ENCODE results near the gene RUNX1.

RUNX1 gene

GRCh38 chr21:34919406-34919805 lies 129.7 kb downstream of the RUNX1 start:
- H2AK5ac ChIP-seq (ENCODE audit: low read length), result no peak overlapping the region
- no peak overlapping the region for H3K4me3 ChIP-seq (ENCODE audit: low read depth, low read length)
- no peaks in the 10 kb centered on the region for H3K9me3 ChIP-seq (ENCODE audit: insufficient read depth, low read depth, low read length)
- no peak for DNase-seq
- no peaks in the 10 kb centered on the region for H3K27me3 ChIP-seq (ENCODE audit: insufficient read depth, low read length)
- H2BK12ac ChIP-seq (ENCODE audit: low read length), result no peak overlapping the region
- H4K8ac ChIP-seq (ENCODE audit: low read depth, low read length), result no peak overlapping the region
- WGBS (ENCODE audit: extremely low coverage, insufficient coverage, insufficient read length), result no CpG with 5 or more reads among the region's 6 CpGs
- H3K27ac ChIP-seq (ENCODE audit: low read depth, low read length), result no peak overlapping the region
- H2BK5ac ChIP-seq (ENCODE audit: low read depth, low read length, poor library complexity), result no peak overlapping the region
- peaks cover 0 to 9% of the 10 kb centered on the region in 2 experiments for H3K4me1 ChIP-seq (ENCODE audit: control insufficient read depth in 1 of 2, insufficient read depth in 2 of 2, low read length in 2 of 2)
- H3K14ac ChIP-seq (ENCODE audit: low read length), result no peak overlapping the region
- H3K18ac ChIP-seq (ENCODE audit: low read length), result no peak overlapping the region
- no peaks in the 10 kb centered on the region for H3K79me2 ChIP-seq (ENCODE audit: control insufficient read depth, insufficient read depth, low read length, poor library complexity)
- H4K12ac ChIP-seq (ENCODE audit: low read depth, low read length), result no peak overlapping the region
- H3K4ac ChIP-seq (ENCODE audit: low read depth, low read length), result no peak overlapping the region
- no peak overlapping the region for H3K4me2 ChIP-seq (ENCODE audit: low read length)
- no peak overlapping the region for H2AFZ ChIP-seq (ENCODE audit: insufficient read depth, low read length, poor library complexity)
- no peak overlapping the region for H4K91ac ChIP-seq (ENCODE audit: low read depth, low read length)
- no peaks in the 10 kb centered on the region for H3K79me1 ChIP-seq (ENCODE audit: low read length)
- no peak overlapping the region for H3K23ac ChIP-seq (ENCODE audit: low read length)
- no peaks in the 10 kb centered on the region for H3K36me3 ChIP-seq (ENCODE audit: control insufficient read depth in 1 of 2, insufficient read depth in 2 of 2, low read length in 2 of 2)
- no peak overlapping the region for H2BK120ac ChIP-seq (ENCODE audit: insufficient read depth, low read length, poor library complexity)
- H3K9ac ChIP-seq (ENCODE audit: low read length), result no peak overlapping the region

- H3K18ac ChIP-seq (ENCODE audit: low read length), result no peak overlapping the region
- H3K79me1 ChIP-seq (ENCODE audit: low read length), result no peaks in the 10 kb centered on the region
- H4K12ac ChIP-seq (ENCODE audit: low read depth, low read length), result no peak overlapping the region
- H3K27me3 ChIP-seq (ENCODE audit: insufficient read depth, low read length), result no peaks in the 10 kb centered on the region
- H3K9me3 ChIP-seq (ENCODE audit: insufficient read depth, low read depth, low read length), result no peaks in the 10 kb centered on the region
- no CpG with 5 or more reads among the region's 7 CpGs for WGBS (ENCODE audit: extremely low coverage, insufficient coverage, insufficient read length)
- no peak overlapping the region for H2BK5ac ChIP-seq (ENCODE audit: low read depth, low read length, poor library complexity)
- no peak overlapping the region for H3K4me2 ChIP-seq (ENCODE audit: low read length)
- no peak overlapping the region for H4K91ac ChIP-seq (ENCODE audit: low read depth, low read length)
- H3K79me2 ChIP-seq (ENCODE audit: control insufficient read depth, insufficient read depth, low read length, poor library complexity), result no peaks in the 10 kb centered on the region
- H3K4me1 ChIP-seq (ENCODE audit: control insufficient read depth in 1 of 2, insufficient read depth in 2 of 2, low read length in 2 of 2), result peaks cover 0 to 9% of the 10 kb centered on the region in 2 experiments
- H4K8ac ChIP-seq (ENCODE audit: low read depth, low read length), result no peak overlapping the region
- no peak overlapping the region for H3K4ac ChIP-seq (ENCODE audit: low read depth, low read length)
- no peak overlapping the region for H3K4me3 ChIP-seq (ENCODE audit: low read depth, low read length)
- H2BK120ac ChIP-seq (ENCODE audit: insufficient read depth, low read length, poor library complexity), result no peak overlapping the region
- no peak overlapping the region for H2AK5ac ChIP-seq (ENCODE audit: low read length)
- no peak overlapping the region for H3K27ac ChIP-seq (ENCODE audit: low read depth, low read length)
- H3K36me3 ChIP-seq (ENCODE audit: control insufficient read depth in 1 of 2, insufficient read depth in 2 of 2, low read length in 2 of 2), result no peaks in the 10 kb centered on the region
- H2BK12ac ChIP-seq (ENCODE audit: low read length), result no peak overlapping the region
- peak in 1 of 2 donors; percentile 50 for DNase-seq
- no peak overlapping the region for H2AFZ ChIP-seq (ENCODE audit: insufficient read depth, low read length, poor library complexity)
- no peak overlapping the region for H3K23ac ChIP-seq (ENCODE audit: low read length)
- H3K9ac ChIP-seq (ENCODE audit: low read length), result no peak overlapping the region
- H3K14ac ChIP-seq (ENCODE audit: low read length), result no peak overlapping the region
Observed at GRCh38 chr21:34916446-34916845, 132.7 kb downstream of the RUNX1 start.

- Histone ChIP-seq H3K79me2 (ENCODE audit: control insufficient read depth, insufficient read depth, low read length, poor library complexity) (no peaks in the 10 kb centered on the region), H3K14ac (ENCODE audit: low read length) (no peak overlapping the region), H3K9ac (ENCODE audit: low read length) (no peak overlapping the region), H4K8ac (ENCODE audit: low read depth, low read length) (no peak overlapping the region), H2BK120ac (ENCODE audit: insufficient read depth, low read length, poor library complexity) (no peak overlapping the region), H3K4me3 (ENCODE audit: low read depth, low read length) (no peak overlapping the region), H3K79me1 (ENCODE audit: low read length) (peaks cover 1% of the 10 kb centered on the region), H2BK5ac (ENCODE audit: low read depth, low read length, poor library complexity) (no peak overlapping the region), H3K23ac (ENCODE audit: low read length) (no peak overlapping the region), H2BK12ac (ENCODE audit: low read length) (no peak overlapping the region), H4K91ac (ENCODE audit: low read depth, low read length) (no peak overlapping the region), H3K4me2 (ENCODE audit: low read length) (no peak overlapping the region), H3K4me1 (ENCODE audit: control insufficient read depth in 1 of 2, insufficient read depth in 2 of 2, low read length in 2 of 2) (peaks cover 0 to 9% of the 10 kb centered on the region in 2 experiments), H2AFZ (ENCODE audit: insufficient read depth, low read length, poor library complexity) (no peak overlapping the region), H3K36me3 (ENCODE audit: control insufficient read depth in 1 of 2, insufficient read depth in 2 of 2, low read length in 2 of 2) (no peaks in the 10 kb centered on the region), H3K27ac (ENCODE audit: low read depth, low read length) (no peak overlapping the region), H4K12ac (ENCODE audit: low read depth, low read length) (no peak overlapping the region), H2AK5ac (ENCODE audit: low read length) (no peak overlapping the region), H3K4ac (ENCODE audit: low read depth, low read length) (no peak overlapping the region), H3K27me3 (ENCODE audit: insufficient read depth, low read length) (no peaks in the 10 kb centered on the region), H3K9me3 (ENCODE audit: insufficient read depth, low read depth, low read length) (no peaks in the 10 kb centered on the region), H3K18ac (ENCODE audit: low read length) (no peak overlapping the region)
- DNase-seq, result peak in 1 of 2 donors; percentile 82
Observed at GRCh38 chr21:34915364-34915841, 133.7 kb downstream of the RUNX1 start.

- H3K9ac ChIP-seq (ENCODE audit: low read length), result no peak overlapping the region
Observed at GRCh38 chr21:34914239-34914638, 134.9 kb downstream of the RUNX1 start.

More at GRCh38 chr21:34914239-34914638, 134.9 kb downstream of the RUNX1 start:
- Histone ChIP-seq H3K4me3 (ENCODE audit: low read depth, low read length) (no peak overlapping the region), H3K4me2 (ENCODE audit: low read length) (no peak overlapping the region), H2BK12ac (ENCODE audit: low read length) (no peak overlapping the region), H3K4ac (ENCODE audit: low read depth, low read length) (no peak overlapping the region), H3K14ac (ENCODE audit: low read length) (no peak overlapping the region), H3K27me3 (ENCODE audit: insufficient read depth, low read length) (no peaks in the 10 kb centered on the region), H4K8ac (ENCODE audit: low read depth, low read length) (no peak overlapping the region), H4K12ac (ENCODE audit: low read depth, low read length) (no peak overlapping the region), H3K23ac (ENCODE audit: low read length) (no peak overlapping the region), H3K9me3 (ENCODE audit: insufficient read depth, low read depth, low read length) (no peaks in the 10 kb centered on the region), H2BK120ac (ENCODE audit: insufficient read depth, low read length, poor library complexity) (no peak overlapping the region), H2AK5ac (ENCODE audit: low read length) (no peak overlapping the region), H2AFZ (ENCODE audit: insufficient read depth, low read length, poor library complexity) (no peak overlapping the region), H3K79me1 (ENCODE audit: low read length) (peaks cover 1% of the 10 kb centered on the region), H4K91ac (ENCODE audit: low read depth, low read length) (no peak overlapping the region), H2BK5ac (ENCODE audit: low read depth, low read length, poor library complexity) (no peak overlapping the region), H3K27ac (ENCODE audit: low read depth, low read length) (no peak overlapping the region), H3K18ac (ENCODE audit: low read length) (no peak overlapping the region), H3K79me2 (ENCODE audit: control insufficient read depth, insufficient read depth, low read length, poor library complexity) (no peaks in the 10 kb centered on the region), H3K36me3 (ENCODE audit: control insufficient read depth in 1 of 2, insufficient read depth in 2 of 2, low read length in 2 of 2) (no peaks in the 10 kb centered on the region), H3K4me1 (ENCODE audit: control insufficient read depth in 1 of 2, insufficient read depth in 2 of 2, low read length in 2 of 2) (peaks cover 0 to 9% of the 10 kb centered on the region in 2 experiments)
- no CpG with 5 or more reads among the region's 3 CpGs for WGBS (ENCODE audit: extremely low coverage, insufficient coverage, insufficient read length)
- DNase-seq, result no peak
